Smooth muscle cell (in vitro differentiated cells): ENCODE results near the gene DENND2D. TPM values are rescaled to one million over a fixed set of nuclear protein-coding genes. Genes with fewer than 3 reads are reported as not detected.

Experiments
- DNase-seq: peaks from one replicate; lab custom pipeline; 2025; ENCODE audit not compliant: unreplicated experiment; lab: John Stamatoyannopoulos, UW
- H2AFZ ChIP-seq: fragments of 200-600 bp; sonication (generic); 2 replicates; pipeline ENCODE4 v1.6.0; 2016; ENCODE audit warnings: antibody characterized with exemption, low read depth, mild to moderate bottlenecking
- H3F3A ChIP-seq: fragments of 200-600 bp; sonication (generic); 2 replicates; pipeline ENCODE4 v1.6.0; 2017; ENCODE audit warnings: antibody characterized with exemption, low read depth
- H3K27ac ChIP-seq: fragments of 200-600 bp; sonication (generic); 2 replicates; pipeline ENCODE4 v1.5.1; 2016; ENCODE audit warnings: low read depth, mild to moderate bottlenecking
- H3K27me3 ChIP-seq: fragments of 200-600 bp; sonication (generic); 2 replicates; pipeline ENCODE4 v1.6.1; 2016; ENCODE audit warnings: low read depth, mild to moderate bottlenecking
- H3K36me3 ChIP-seq: fragments of 200-600 bp; sonication (generic); 2 replicates; pipeline ENCODE4 v1.5.1; 2016; ENCODE audit warnings: low read depth
- H3K4me1 ChIP-seq: fragments of 200-600 bp; sonication (generic); 2 replicates; pipeline ENCODE4 v1.5.1; 2016; ENCODE audit warnings: low read depth
- H3K4me2 ChIP-seq: fragments of 200-600 bp; sonication (generic); 2 replicates; pipeline ENCODE4 v1.6.0; 2016; ENCODE audit warnings: mild to moderate bottlenecking
- H3K4me3 ChIP-seq: fragments of 200-600 bp; sonication (generic); 2 replicates; pipeline ENCODE4 v1.5.1; 2016; ENCODE audit warnings: mild to moderate bottlenecking
- H3K79me2 ChIP-seq: fragments of 200-600 bp; sonication (generic); 2 replicates; pipeline ENCODE4 v1.6.0; 2016; ENCODE audit warnings: low read depth, mild to moderate bottlenecking
- H3K9ac ChIP-seq: fragments of 200-600 bp; sonication (generic); 2 replicates; pipeline ENCODE4 v1.6.0; 2016; ENCODE audit warnings: low read depth
- H3K9me3 ChIP-seq: fragments of 200-600 bp; sonication (generic); replicated peaks from 2 replicates; pipeline ENCODE4 v1.5.1; 2016; ENCODE audit warnings: low read depth
- H4K20me1 ChIP-seq: fragments of 200-600 bp; sonication (generic); 2 replicates; pipeline ENCODE4 v1.6.0; 2016; ENCODE audit warnings: low read depth
- WGBS: methylation state at CpG from one replicate; pipeline ENCODE4 v1.1.7; 2016; ENCODE audit warnings: low lambda C conversion rate; 5-methylcytosine and 5-hydroxymethylcytosine counted together
- polyA plus RNA-seq: library from polyadenylated mRNA; unstranded; fragments of >200 nt; fragmentation: Nextera tagmentation; extraction: Ambion mirVana; gene quantifications from 2 replicates; pipeline ENCODE4 v1.2.1, GENCODE V29; 2016
- total RNA-seq: library from RNA; depleted of rRNA; stranded (reverse); fragments of >200 nt; gene quantifications from 2 replicates; pipeline ENCODE4 v1.2.3, GENCODE V29; 2014
- TF ChIP-seq, protein P1 (sequence below): fragments of 200-600 bp; sonication (generic); IDR thresholded peaks from 2 replicates; pipeline ENCODE4 v1.5.1; 2017; ENCODE audit warnings: borderline replicate concordance, mild to moderate bottlenecking, antibody characterized with exemption; ENCODE audit not compliant: insufficient read depth, poor library complexity, severe bottlenecking

DENND2D gene
- total and polyA plus RNA-seq, 2 experiments from 2014 or later: 0.75 to 3.7 TPM

DNA sequence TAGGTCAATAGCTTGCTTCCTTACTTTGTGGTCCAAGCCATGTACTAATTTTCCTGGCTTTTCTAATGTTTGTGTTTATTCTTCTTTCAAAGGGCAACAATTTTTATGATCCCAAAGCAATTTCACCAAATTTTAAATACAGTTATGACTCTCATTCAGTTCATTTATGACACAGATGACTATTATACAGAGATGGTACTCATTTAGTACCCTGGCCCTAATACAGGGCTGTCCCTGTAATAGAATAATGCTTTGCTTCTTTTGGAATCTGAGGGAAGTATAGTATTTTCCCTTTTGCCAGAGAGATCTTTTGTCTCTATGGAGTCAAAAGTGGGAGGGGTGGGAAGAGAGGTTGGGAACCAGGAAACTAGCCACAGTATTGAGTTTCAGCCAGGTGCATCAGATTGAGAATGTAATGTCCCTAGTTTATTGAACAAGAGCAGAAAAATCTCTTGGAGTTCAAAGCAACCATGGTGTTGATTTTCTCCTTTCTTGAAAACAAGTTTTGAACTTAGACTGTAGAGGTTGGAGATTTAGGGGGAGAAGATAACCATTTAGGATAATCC is 20.4 kb downstream of the DENND2D start:
- Histone ChIP-seq H3K27ac (no peak overlapping the region), H3K4me1 (no peaks in the 10 kb centered on the region), H2AFZ (no peak overlapping the region), H3K9ac (no peak overlapping the region), H4K20me1 (no peaks in the 10 kb centered on the region), H3K9me3 (no peaks in the 10 kb centered on the region), H3K79me2 (no peaks in the 10 kb centered on the region), H3K4me3 (no peak overlapping the region), H3F3A (no peaks in the 10 kb centered on the region), H3K4me2 (no peak overlapping the region), H3K36me3 (peaks cover 11% of the 10 kb centered on the region), H3K27me3 (no peaks in the 10 kb centered on the region)
- TF ChIP-seq, protein P1, sequence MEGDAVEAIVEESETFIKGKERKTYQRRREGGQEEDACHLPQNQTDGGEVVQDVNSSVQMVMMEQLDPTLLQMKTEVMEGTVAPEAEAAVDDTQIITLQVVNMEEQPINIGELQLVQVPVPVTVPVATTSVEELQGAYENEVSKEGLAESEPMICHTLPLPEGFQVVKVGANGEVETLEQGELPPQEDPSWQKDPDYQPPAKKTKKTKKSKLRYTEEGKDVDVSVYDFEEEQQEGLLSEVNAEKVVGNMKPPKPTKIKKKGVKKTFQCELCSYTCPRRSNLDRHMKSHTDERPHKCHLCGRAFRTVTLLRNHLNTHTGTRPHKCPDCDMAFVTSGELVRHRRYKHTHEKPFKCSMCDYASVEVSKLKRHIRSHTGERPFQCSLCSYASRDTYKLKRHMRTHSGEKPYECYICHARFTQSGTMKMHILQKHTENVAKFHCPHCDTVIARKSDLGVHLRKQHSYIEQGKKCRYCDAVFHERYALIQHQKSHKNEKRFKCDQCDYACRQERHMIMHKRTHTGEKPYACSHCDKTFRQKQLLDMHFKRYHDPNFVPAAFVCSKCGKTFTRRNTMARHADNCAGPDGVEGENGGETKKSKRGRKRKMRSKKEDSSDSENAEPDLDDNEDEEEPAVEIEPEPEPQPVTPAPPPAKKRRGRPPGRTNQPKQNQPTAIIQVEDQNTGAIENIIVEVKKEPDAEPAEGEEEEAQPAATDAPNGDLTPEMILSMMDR: no peak
- DNase-seq: no peak

DNA sequence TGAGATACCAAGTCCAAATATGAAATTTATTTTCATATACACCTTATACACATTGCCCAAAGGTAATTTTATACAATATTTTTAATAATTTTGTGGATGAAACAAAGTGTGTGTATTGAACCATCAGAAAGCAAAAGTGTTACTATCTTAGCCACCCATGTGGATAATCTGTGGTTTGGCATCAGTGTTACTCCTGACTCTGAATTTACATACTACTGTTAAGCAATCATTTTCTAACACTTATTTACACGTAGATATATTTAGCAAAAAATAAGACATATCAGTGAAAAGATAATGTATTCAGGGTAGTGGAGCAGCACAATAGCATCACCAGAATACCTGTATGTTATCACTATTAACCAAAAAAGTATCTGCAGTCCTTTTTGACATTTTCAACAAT is 23.8 kb downstream of the DENND2D start:
- TF ChIP-seq, protein P1: no peak
- Histone ChIP-seq H3K9ac (no peak overlapping the region), H3K9me3 (no peaks in the 10 kb centered on the region)

DNA sequence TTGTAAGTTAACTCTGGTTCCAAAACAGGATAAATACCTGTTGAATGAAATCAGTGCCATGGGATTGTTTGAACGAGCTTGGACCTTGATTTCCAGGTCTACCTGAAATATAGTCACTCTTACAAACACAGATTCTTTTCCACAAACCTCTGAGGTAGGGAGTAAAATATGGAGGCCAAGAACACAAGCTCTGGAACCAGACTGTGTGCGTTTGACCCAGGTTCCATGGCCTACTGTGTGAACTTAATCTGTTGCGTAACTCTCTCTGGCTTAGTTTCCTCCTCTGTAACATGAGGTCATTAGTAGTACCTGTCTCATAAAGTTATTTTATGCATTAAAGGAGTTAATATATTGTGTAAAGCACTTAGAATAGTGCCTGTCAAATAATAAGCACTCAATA is 25.1 kb downstream of the DENND2D start:
- Histone ChIP-seq H3K36me3 (peaks cover 3% of the 10 kb centered on the region), H3F3A (no peaks in the 10 kb centered on the region), H3K79me2 (peaks cover 4% of the 10 kb centered on the region), H3K9ac (no peak overlapping the region), H3K9me3 (no peaks in the 10 kb centered on the region), H3K4me1 (no peaks in the 10 kb centered on the region), H3K27me3 (no peaks in the 10 kb centered on the region), H3K4me2 (no peak overlapping the region), H3K4me3 (no peak overlapping the region), H2AFZ (no peak overlapping the region), H4K20me1 (peaks cover 2% of the 10 kb centered on the region), H3K27ac (no peak overlapping the region)
- no peak for DNase-seq
- TF ChIP-seq, protein P1: no peak
- WGBS: 96% methylated on average over 3 of the region's 3 CpGs

More for the DNA sequence above, 23.8 kb downstream of the DENND2D start:
- H3K79me2 ChIP-seq: no peaks in the 10 kb centered on the region
- H3K4me1 ChIP-seq: no peaks in the 10 kb centered on the region
- no peaks in the 10 kb centered on the region for H4K20me1 ChIP-seq
- no peak for DNase-seq
- H3K27me3 ChIP-seq: no peaks in the 10 kb centered on the region
- WGBS: 97% methylated on average over 1 of the region's 1 CpG
- H3K27ac ChIP-seq: no peak overlapping the region
- H3K4me3 ChIP-seq: no peak overlapping the region
- no peak overlapping the region for H2AFZ ChIP-seq
- H3K4me2 ChIP-seq: no peak overlapping the region
- no peaks in the 10 kb centered on the region for H3F3A ChIP-seq
- H3K36me3 ChIP-seq: no peaks in the 10 kb centered on the region

DNA sequence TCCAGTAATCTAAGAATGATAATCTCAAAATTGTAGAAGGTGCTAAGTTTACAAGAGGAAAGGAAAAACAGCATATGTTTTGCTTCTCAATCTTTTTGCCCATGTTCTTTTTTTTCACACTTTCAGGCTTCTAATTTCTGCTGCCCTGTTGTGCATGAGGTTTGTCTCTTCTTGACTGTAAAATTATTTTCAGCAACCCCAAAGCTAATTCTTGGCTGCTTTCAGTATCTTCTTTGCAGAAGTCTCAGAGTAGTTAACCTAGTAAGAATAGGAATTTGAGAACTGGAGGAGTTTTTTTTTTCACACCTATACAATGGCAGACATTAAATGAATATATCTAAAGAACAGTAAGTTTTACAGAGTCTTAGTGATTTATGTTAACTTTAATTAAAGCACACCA is 26.4 kb downstream of the DENND2D start:
- H3K27ac ChIP-seq: no peak overlapping the region
- TF ChIP-seq, protein P1: no peak
- no peak overlapping the region for H3K4me2 ChIP-seq
- peaks cover 3% of the 10 kb centered on the region for H4K20me1 ChIP-seq
- H3K27me3 ChIP-seq: no peaks in the 10 kb centered on the region
- H3K4me1 ChIP-seq: no peaks in the 10 kb centered on the region
- H3K9ac ChIP-seq: no peak overlapping the region
- H3F3A ChIP-seq: no peaks in the 10 kb centered on the region
- no peak for DNase-seq
- peaks cover 3% of the 10 kb centered on the region for H3K36me3 ChIP-seq
- H3K79me2 ChIP-seq: peaks cover 4% of the 10 kb centered on the region
- no peak overlapping the region for H2AFZ ChIP-seq
- no peaks in the 10 kb centered on the region for H3K9me3 ChIP-seq
- no peak overlapping the region for H3K4me3 ChIP-seq
